HG03520 (cell line): ENCODE data around the gene DDX24.

Experiments
- ATAC-seq: cut with Tn5 transposase; IDR thresholded peaks from one replicate; pipeline ENCODE4 v1.9.1; 2021; ENCODE audit warnings: mild to moderate bottlenecking, moderate library complexity; ENCODE audit not compliant: unreplicated experiment

The DDX24 gene, protein sequence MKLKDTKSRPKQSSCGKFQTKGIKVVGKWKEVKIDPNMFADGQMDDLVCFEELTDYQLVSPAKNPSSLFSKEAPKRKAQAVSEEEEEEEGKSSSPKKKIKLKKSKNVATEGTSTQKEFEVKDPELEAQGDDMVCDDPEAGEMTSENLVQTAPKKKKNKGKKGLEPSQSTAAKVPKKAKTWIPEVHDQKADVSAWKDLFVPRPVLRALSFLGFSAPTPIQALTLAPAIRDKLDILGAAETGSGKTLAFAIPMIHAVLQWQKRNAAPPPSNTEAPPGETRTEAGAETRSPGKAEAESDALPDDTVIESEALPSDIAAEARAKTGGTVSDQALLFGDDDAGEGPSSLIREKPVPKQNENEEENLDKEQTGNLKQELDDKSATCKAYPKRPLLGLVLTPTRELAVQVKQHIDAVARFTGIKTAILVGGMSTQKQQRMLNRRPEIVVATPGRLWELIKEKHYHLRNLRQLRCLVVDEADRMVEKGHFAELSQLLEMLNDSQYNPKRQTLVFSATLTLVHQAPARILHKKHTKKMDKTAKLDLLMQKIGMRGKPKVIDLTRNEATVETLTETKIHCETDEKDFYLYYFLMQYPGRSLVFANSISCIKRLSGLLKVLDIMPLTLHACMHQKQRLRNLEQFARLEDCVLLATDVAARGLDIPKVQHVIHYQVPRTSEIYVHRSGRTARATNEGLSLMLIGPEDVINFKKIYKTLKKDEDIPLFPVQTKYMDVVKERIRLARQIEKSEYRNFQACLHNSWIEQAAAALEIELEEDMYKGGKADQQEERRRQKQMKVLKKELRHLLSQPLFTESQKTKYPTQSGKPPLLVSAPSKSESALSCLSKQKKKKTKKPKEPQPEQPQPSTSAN

DNA sequence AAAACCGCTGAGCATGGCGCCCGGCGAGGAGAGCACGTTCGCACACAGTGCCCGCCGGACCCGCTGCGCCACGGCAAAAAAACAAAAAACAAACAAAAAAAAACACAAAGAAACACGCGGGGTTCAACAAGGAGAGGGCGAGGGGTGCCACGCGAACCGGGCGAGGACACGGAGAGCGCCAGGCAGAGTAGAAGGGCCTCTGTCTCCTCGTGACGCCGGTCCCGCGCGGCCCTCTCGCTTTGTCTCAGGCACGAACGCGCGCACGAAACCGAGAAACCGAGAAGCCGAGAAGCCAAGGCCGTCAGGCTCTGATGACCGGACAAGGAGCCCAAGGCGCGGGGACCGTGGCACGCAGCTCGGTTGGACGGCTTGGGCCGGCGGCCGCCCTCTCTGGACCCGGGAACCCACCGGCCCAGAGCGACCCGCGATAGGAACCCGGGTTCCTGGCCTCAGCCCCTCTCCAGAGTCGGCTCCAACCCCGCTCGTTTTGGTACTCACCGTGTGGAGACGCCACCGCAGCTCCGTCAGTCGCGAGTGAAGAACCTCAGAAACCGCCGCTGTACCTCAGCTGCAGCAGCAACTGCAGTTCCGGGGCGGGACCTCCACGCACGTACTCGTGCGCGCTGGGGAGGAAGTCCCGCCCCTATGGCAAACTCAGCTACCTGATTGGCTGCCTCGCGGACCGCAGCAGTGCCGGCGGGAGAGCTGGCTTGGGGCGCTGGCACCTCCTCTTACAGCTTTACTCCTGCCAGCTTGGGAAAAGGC, at the start of gene DDX24, which contains the start of gene IFI27L1:
TSS of gene DDX24 (minus strand) at position 582 of the 765 bp plus-strand sequence. CDS start 1,460 bp downstream, outside the sequence.
TSS of gene IFI27L1 (plus strand) at position 690 of the 765 bp plus-strand sequence. CDS start 15,628 bp downstream, outside the sequence.
- ATAC-seq, result peak; percentile 95

GRCh38 chr14:94129758-94130414, 48.9 kb upstream of the DDX24 start:
- ATAC-seq, result no peak

DNA sequence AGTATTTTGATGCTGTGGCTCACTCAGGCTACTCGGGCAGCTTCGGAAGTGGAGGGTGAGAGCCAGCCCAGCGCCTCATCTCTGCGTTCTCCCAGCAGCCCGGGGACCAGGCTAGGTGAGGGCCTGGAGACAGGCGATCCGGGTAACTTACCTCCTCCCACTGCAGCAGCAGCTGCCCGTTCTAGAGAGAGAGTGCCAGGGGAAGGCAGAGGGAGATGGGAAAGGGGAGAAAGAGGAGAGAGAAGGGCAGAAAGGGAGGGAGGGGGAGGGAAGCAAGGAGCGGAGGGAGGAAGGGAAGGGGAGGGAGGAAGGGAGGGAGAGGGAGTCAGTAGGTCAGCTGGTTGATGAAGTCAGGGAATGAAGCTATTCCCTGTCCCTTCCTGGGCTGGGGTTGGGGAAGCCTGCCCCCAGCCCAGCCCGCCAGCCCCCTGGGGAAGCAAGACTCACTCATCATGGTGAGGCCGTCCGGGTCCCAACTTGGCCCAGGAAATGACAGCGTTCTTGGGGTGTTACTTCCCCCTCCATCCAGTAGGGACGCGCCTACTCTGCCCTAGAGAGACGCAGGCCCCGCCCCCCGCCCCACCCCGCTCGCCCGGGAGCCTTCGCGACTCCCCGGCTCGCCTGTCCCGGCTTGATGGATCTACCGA, 48.2 kb upstream of the DDX24 start, which contains the start of gene IFI27L2:
TSS of gene IFI27L2 (minus strand) at position 494 of the 647 bp plus-strand sequence. CDS start at position 454, 40 bp downstream.
- ATAC-seq, result peak; percentile 93

GRCh38 chr14:94128216-94128839, 47.3 kb upstream of the DDX24 start:
- ATAC-seq, result no peak

- ATAC-seq, result no peak
These were observed 46.3 kb upstream of the DDX24 start for GRCh38 chr14:94127330-94127729.

DNA sequence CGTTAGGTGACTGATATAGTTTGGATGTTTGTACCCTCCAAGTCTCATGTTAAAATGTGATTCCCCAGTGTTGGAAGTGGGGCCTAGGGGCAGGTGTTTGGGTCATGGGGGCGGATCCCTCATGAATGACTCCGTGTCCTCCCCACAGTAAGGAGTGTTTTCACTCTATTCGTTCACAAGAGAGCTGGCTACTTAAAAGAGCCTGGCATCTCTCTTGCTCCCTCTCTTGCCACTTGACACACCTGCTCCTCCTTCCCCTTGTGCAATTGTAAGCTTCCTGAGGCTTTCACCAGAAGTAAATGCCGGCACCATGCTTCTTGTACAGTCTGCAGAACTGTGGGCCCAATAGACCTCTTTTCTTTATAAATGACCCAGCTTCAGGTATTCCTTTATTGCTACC, 45.8 kb upstream of the DDX24 start:
- no peak for ATAC-seq

DNA sequence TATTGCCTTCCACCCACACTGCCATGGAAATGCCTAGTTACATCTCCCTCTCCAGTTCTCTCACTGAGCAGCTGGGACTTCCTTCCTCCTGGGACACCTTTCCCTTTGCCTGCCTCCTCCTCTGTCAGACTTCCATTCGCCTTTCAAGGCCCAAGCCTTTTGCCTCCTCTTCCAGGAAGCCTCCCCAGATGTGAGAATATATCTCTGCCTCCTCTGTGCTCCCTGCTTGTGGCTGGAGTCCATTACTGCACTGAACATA, 45.3 kb upstream of the DDX24 start:
- ATAC-seq, result no peak

GRCh38 chr14:94125659-94126418, 44.8 kb upstream of the DDX24 start:
- no peak for ATAC-seq

- ATAC-seq, result no peak
These were observed 43.8 kb upstream of the DDX24 start for GRCh38 chr14:94124582-94125377.

- no peak for ATAC-seq
These were observed 42.9 kb upstream of the DDX24 start for GRCh38 chr14:94123868-94124267.

GRCh38 chr14:94123296-94123695, 42.3 kb upstream of the DDX24 start:
- ATAC-seq, result no peak

- ATAC-seq, result no peak
These were observed 41.4 kb upstream of the DDX24 start for GRCh38 chr14:94122438-94122837.

DNA sequence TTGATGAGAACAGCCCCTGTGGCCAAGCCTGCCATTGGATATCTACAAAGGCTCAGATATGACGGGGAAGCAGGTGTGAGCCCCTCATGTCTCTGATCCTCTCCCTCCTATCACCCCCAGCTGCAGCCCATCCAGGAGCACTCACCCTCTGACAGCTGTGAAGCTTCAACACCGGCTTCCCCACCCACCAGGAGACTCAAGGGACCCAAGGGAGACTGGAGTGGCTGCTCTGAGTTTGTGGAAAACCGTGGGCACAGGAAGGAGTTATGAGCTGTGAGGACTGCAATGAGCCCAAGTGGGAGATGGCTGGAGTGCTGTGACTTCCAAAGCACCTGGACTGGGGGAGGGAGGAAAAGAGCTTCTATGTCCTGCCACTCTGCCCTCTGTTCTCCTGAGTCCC, 40.5 kb upstream of the DDX24 start:
- no peak for ATAC-seq

DNA sequence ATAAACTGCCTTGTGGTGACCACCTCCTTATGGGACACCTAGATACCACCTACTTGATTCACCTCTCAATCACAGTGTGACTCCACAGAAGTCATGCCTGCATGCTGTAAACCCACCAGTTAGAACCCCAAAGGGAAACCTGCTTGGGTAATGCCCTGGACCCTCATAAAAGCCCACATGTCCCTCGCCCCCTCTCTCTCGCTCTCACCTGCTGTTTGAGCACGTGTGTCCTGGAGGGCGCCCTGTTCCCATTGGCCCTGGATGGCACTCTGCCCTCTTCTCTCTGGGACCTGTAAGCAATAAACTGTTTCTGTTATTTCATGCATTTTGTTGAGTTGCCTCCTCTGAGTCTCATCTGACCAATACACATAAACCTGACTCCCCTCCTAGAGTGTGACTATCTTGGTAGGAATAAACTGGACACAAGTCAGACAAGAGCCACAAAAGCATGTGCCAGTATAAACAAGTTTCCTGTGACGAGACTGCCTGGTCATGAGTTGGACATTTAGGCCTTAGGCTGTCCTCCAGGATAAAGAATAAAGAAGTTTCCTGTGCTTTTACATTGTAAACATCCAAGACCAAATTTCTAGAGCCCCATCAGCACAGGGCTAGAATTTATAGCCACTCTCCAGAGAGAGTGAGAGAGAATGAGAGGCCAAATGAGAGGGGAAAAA, 39.8 kb upstream of the DDX24 start:
- no peak for ATAC-seq

DNA sequence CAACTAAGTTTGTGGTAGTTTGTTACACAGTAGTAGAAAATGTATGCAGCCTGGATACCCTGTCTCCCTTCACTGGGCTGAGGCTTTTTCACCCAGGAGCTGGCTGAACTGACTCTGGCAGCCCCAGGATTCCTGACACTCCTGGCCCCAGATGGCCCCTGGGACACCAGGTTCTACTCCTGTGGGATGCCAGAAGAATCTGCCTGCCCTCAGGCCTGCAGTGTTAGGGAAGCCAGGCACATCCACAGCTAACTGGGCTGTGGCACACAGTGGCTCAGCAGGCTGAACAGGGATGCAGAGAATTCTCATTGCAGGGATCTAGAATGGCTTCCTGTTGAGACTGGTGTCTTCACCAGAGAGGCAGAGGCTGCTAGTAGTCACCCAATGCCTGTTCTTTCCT, 38.1 kb upstream of the DDX24 start:
- ATAC-seq, result no peak

DNA sequence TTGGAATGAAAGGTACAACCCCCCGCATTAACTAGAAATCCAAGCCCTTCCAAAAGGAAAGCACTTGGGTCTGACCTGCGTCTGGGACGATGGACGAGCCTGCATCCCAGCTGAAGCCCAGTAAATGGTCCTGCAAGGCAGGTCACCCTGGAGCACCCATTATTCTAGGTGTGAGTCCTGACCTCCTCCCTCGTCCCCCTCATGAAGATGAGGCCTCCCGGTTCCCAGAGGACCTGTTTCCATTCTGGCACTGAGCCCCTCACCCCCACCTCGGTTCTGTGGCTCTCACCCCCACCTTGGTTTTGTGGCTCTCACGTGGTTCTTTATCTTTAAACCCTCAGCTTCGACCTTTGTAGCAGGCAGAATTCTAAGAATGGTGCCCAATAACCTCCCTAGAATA, 36.9 kb upstream of the DDX24 start:
- ATAC-seq, result no peak

DNA sequence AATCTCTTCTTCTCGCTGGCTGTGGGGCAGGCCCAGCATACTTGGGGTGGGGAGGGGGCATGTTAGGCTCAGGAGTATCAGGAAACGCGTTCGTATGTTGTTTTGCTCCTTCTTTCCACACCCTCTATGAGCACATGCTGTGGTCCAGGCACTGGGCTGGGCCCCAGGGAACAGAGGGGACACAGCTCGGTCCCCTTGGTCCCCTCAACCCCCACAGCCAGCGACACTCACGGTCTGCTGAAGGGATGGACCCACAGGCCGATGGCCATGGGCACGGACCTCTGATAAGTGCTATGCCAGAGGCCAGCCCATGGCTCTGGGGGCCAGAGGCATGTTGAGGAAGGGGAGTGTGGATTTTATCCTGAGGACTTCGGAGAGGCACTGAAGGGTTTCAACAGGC, 35.7 kb upstream of the DDX24 start:
- no peak for ATAC-seq

DNA sequence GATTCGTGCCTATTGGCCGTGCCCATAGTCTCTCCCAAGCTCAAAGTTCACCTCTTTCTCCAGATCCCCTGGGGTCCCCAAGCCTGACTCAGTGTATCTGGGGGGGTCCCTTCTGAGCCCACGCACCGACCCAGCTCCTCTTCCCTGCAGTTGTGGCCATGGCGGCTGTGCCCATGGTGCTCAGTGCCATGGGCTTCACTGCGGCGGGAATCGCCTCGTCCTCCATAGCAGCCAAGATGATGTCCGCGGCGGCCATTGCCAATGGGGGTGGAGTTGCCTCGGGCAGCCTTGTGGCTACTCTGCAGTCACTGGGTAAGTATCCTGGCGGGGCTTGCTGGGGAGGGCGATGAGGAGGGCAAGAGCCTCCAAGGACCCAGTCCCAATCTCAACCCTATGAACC, 34.6 kb upstream of the DDX24 start:
- ATAC-seq, result no peak
